GM08714 (cell line): Measurements from ENCODE around the gene MGRN1.

Experiments
- H3K4me3 ChIP-seq: fragments of 200-500 bp; sonication (Bioruptor generic); 2 replicates; pipeline ENCODE4 v1.5.1; 2014; ENCODE audit warnings: mild to moderate bottlenecking, low read length, inconsistent platforms
- ZNF274 ChIP-seq: IDR thresholded peaks from 2 replicates; pipeline ENCODE4 v1.6.1; 2012; ENCODE audit warnings: mild to moderate bottlenecking, low read depth, low read length

Gene MGRN1

GRCh38 chr16:4663777-4664465 lies 39.3 kb downstream of the MGRN1 start:
- TF ChIP-seq ZNF274: no peak
- no peak overlapping the region for H3K4me3 ChIP-seq

DNA sequence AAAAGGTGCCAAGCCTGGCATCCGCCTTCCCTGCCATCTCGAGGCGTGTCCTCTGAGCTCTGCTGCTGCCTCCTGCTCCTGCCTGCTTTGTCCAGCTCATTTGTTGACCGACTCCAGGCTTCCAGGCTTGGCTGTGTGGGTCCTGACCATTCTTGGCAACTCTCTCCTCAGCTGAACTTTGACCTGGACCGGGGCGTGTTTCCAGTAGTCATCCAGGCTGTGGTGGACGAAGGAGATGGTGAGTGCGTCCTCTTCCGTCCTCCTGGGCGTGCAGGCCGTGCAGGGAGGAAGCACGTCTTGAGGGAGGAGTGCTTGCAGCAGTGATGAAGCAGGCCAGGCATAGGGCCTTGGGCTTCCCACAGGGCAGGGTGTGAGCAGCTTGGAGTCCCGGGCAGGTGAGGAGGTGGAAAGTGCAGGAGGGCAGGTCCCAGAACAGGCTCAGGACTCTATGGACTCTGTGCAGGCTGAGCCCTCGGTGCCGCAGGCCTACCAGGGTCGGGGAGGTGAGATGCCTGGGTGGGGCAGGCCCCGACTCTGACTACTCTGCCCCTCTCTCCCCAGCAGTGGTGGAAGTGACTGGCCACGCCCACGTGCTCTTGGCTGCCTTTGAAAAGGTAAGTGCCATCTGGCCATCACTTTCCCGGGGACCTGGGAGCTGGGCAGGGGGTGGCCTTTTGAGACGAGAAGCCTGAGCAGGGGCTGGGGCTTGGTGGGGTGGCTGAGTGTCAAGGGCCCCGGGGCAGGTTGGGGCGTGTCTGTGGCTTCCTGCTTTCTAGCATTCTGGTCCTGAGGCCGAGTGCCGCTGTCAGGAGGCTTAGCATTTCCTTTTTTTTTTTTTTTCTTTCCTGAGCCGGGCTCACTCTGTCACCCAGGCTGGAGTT lies 40.2 kb downstream of the MGRN1 start:
- no peak overlapping the region for H3K4me3 ChIP-seq
- no peak for TF ChIP-seq ZNF274

DNA sequence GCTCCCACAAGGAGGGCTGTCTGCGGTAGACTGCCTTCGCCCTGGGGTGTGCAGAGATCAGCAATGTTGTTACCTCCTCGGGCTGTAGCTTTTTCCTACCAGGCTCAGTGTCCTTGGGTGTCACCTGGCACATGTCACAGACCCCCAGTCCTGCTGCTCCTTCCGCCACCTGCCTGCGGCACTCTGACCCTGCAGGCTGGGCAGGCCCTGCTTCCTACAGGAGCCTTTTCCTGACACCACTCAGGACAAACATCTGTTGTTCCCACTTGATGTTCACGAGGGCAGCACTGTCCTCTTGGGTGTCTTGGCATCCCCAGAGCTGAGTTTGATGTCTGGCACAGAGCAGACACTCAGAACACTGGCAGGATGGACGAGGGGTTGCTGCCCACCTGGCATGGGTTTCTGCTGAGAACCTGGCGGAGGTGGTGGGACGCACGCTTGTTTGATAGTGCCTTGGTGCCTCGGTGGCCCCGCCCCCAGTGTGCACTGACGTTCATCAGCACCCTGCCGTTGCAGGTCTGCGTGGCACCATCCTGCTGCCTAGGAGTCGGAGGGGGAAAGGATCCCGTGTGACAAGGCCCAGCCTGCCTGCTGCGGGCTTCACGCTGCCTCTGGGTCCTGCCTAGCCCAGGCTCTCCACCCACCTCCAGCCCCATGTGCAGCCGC lies 42.0 kb downstream of the MGRN1 start:
- H3K4me3 ChIP-seq: no peak overlapping the region
- no peak for TF ChIP-seq ZNF274

DNA sequence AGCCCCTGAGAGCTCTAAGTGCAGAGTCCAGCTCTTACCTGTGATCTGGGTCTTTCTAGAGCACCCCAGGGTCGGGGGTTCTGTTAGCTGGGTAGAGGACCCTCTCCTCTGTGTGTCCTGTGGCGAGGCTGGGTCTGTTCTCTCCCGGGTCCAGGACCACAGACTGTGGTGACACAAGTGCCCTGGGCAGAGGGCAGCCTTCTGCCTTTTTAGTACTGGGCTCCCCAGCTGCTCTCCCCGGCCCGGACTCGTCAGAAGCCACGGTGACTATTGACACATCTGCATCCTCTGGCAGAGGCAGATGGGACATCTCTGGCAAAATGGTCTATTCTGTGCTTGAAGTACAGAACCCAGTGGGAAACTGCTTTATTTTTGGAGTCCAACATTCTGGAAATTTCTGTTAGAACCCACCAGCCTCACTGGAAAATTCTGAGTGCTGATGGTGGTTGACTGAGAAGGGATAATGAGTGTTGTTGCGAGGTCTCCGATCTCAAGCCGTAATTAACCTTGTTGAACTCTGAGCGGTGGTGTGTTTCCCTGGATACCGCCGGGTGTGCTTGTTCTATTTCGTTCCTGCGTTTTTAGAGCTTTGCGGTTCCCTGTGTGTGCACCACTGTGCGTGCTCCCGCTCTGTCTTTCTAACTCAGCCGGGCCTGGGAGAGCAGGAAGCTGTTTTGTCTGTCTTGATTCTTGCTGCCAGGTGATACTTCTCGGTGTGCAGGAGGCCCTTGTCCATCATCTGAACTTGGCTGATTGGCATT lies 42.8 kb downstream of the MGRN1 start:
- no peak for TF ChIP-seq ZNF274
- H3K4me3 ChIP-seq: no peak overlapping the region

- no peak for TF ChIP-seq ZNF274
- no peak overlapping the region for H3K4me3 ChIP-seq
Measured at GRCh38 chr16:4668313-4668960, 43.8 kb downstream of the MGRN1 start.

GRCh38 chr16:4673387-4674046 lies 48.9 kb downstream of the MGRN1 start:
- no peak for TF ChIP-seq ZNF274
- H3K4me3 ChIP-seq: no peak overlapping the region

- TF ChIP-seq ZNF274: no peak
- H3K4me3 ChIP-seq: no peak overlapping the region
Measured at GRCh38 chr16:4674926-4675530, 50.4 kb downstream of the MGRN1 start.

DNA sequence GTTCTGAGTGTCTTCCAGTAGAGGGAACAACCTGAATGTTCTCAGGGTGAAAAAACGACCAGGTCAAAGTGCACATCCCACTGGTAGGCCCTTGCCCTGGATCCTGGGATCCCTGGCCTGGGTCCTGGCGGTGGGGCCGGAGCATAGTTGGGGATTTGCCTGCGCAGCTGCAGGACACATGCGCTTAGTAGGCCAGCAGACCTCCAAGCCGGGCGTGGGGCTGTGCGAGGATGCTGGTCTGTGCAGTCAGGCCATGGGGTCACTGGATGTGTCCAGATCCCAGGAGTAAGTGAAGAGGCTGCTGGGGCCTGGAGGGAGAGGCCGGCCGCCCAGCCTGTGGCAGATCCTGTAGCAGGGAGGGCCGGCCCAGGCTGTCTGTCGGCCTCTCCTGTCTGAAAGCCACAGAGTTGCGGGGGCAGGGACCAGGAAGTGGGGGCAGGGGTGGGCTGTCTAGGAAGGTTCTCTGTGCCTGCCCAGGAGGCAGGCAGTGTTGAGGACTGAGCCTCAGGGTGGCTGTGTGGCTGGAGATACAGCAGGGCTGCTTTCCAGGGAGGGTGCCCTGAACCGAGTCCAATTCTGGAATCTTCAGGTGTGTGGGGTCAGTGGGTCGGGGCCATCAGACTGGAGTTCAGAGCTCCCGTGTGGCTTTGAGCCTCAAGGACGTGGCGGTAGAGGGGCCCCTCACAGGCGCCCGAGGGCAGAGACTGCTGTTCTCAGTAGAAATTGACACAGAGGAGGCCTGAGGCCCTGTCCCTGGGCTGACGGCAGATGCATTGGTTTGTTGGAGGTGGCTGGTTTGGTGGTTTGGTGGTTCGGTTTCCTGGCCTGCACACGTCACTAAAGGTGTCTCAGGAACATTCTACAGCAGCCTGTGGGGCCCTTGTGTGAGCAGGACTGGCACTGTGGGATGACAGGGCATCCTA lies 51.5 kb downstream of the MGRN1 start:
- H3K4me3 ChIP-seq: no peak overlapping the region

DNA sequence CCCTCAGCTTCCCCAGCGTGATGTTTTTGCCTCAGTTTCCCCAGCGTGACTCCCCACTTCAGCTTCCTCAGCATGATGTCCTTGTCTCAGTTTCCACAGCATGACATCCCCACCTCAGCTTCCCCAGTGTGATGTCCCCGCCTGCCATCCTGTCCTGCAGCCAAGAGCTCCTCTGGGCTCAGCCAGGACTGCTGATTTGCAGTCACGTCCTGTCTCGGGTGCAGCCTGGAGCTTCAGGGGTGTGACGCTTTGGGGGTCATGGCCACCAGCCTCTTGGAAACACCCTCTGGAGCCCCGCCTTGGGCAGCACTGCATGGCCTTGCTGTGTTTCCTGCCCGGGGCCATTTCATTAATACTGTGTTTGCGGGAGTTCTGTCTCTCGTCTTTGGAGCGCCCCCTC lies 52.2 kb downstream of the MGRN1 start:
- no peak overlapping the region for H3K4me3 ChIP-seq
- TF ChIP-seq ZNF274: no peak

More for the DNA sequence above, 51.5 kb downstream of the MGRN1 start:
- TF ChIP-seq ZNF274: no peak

DNA sequence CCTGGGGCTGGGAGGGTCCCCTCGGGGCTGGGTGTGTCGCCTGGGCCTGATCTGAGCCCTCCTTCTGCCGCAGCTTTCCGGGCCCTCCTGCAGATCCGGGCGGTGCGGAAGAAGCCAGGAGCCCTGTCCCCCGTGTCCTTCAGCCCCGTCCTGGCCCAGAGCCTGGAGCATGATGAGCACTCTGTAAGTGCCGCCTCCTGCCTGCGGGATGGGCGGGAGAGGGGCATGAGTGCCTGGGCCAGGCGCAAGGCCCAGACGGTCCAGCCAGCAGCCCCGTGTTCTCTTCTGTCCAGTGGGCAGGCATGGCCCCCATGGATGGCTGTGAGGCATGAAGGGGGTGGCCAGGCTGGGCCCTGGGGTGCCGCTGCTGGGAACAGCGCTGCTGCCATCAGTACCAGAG lies 52.8 kb downstream of the MGRN1 start:
- no peak for TF ChIP-seq ZNF274
- no peak overlapping the region for H3K4me3 ChIP-seq

GRCh38 chr16:4677994-4678393 lies 53.4 kb downstream of the MGRN1 start:
- H3K4me3 ChIP-seq: no peak overlapping the region

DNA sequence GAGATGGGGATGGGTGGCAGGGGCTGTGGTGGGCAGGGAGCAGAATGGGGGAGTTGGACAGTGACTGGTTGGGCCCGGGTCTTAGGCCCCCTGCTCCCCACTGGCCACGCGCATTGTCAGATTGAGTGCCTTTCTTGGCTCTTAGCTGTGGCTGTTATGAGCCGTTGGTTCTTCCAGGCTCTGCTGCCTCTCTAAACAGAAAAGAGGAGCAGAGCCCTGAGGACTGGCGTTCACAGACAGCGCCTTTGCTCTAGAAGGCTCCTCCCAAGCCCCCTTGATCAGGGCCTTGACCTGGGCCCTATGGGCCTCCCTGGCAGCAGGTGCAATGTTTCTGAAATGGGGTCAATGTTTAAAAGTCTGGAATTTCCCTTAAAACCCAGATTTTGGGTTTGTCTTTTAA lies 54.0 kb downstream of the MGRN1 start:
- H3K4me3 ChIP-seq: no peak overlapping the region
- TF ChIP-seq ZNF274: no peak

More at GRCh38 chr16:4677994-4678393, 53.4 kb downstream of the MGRN1 start:
- no peak for TF ChIP-seq ZNF274
